ENCODE data around the gene DDX27.
A peak's percentile ranks its signal among the peaks of the same experiment; 100 is the strongest.

The DDX27 gene

DNA sequence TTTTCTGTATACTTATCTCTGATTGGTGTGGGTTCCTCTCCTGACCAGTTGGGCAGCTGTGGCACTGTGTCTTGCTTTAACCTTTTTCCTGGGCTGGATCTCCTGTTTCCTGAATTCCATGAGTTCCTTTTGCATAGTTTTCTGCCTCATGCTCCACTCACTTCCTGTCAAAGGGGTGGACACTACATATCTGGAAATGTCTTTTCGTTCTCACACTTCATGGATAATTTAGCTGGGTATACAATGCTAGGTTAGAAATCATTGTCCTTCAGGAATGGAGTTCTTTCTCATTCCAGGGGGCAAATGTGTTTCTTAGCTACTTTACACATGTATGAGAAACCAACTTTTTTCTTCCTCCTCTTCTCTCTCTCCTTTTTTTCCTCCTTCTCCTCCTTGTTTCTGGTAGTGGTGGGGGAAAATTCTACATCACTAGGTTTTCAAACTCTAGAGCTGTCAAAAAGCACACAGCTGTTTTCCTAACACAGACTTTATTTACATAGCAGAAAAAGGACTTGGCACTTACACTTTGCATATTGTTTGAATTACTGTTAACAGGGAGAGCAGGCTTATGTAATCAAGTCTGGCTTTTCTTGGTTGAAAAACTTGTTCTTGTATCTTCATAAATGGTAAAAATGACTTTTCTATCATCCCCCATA lies 9.0 kb upstream of the DDX27 start:
- no peak for DNase-seq

DNA sequence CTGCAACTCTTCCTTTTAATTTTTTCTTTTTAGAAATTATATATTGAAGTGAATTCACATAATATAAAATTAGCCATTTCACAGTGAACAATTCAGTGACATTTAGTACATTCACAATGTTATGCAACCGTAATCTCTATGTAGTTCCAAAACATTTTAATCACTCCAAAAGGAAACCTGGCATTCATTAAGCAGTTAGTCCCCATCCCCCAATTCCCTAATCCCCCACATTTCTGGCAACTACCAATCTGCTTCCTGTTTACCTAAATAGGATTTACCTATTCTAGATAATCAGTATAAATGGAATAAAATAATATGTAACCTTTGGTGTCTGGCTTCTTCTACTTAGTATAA lies 8.5 kb upstream of the DDX27 start:
- DNase-seq, result no peak

DNA sequence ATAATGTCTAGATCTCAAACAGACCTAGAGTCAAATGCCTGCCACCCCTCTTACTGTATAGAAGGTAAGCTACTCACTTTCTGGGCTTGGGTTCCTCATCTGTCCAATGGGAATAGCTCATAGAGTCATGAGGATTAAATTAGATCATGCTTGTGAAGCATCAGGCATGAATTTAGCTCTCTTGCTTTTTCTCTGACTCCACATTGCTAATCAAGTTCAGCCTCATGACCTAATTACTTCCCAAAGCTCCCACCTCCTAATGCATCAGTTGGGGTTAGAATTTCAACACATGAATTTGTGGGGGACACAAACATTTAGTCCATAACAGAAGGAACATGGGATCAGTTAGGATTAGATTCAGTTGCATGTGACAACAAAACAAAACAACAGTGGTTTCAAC lies 4.6 kb upstream of the DDX27 start:
- no peak for DNase-seq

DNA sequence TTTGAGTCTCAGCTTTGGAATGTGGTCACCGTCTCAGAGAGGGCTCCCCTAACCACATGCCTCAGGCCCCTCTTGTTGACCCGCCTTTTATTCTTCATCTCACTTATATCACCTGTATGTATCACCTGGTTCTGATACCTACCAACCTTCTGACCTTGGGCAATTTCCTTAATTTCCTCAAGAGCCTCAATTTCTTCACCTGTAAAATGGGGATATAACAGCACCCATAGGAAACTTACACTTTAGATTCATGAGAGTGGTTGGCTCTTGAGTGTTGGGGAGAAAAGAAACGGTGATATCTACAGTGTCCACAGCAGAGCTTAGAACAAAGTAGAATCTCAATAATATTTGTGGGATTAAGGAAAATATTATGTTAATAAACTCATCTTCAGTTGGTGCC lies 4.0 kb upstream of the DDX27 start:
- DNase-seq, result no peak

DNA sequence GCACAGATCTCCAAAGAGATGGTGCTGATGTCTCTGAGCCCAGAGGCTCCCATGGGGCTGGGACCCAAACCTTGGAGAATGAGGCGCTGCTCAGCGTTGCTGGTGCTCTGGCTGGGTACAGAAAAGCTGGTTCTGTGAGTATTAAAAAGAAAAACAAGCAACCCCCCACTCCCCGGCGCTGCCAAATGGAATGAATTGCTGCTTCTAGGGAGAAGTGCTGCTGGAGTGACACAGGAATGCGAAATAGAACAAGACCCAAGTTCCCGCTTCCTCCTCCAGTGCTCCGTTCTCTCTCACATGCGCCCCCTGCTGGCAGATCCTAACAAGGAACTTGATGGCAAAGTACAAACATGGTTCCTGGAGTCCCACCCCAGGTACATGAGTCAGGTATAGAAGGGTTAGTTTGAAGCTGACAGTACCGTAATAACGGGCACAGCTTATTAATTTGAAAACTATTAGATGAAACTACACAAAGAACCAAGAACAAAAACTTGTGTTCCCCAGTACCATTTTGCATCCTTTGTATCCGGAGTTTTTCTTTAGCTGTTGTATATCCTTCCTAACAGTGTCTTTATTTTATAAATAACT lies 2.1 kb upstream of the DDX27 start:
- DNase-seq, result peak; percentile 87

DNA sequence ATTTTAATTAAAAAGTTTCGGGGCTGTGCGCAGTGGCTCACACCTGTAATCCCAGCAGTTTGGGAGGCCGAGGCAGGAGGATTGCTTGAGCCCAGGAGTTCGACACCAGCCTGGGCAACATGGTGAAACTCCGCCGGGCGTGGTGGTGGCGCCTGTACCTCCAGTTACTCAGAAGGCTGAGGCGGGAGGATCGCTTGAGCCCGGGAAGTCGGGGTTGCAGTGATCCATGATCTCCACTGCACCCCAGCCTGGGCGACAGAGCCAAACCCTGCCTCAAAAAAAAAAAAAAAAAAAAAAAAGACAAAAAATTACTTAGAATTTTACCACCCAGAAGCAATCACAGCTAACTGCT lies 501 bp upstream of the DDX27 start:
- peak; percentile 31 for DNase-seq

DNA sequence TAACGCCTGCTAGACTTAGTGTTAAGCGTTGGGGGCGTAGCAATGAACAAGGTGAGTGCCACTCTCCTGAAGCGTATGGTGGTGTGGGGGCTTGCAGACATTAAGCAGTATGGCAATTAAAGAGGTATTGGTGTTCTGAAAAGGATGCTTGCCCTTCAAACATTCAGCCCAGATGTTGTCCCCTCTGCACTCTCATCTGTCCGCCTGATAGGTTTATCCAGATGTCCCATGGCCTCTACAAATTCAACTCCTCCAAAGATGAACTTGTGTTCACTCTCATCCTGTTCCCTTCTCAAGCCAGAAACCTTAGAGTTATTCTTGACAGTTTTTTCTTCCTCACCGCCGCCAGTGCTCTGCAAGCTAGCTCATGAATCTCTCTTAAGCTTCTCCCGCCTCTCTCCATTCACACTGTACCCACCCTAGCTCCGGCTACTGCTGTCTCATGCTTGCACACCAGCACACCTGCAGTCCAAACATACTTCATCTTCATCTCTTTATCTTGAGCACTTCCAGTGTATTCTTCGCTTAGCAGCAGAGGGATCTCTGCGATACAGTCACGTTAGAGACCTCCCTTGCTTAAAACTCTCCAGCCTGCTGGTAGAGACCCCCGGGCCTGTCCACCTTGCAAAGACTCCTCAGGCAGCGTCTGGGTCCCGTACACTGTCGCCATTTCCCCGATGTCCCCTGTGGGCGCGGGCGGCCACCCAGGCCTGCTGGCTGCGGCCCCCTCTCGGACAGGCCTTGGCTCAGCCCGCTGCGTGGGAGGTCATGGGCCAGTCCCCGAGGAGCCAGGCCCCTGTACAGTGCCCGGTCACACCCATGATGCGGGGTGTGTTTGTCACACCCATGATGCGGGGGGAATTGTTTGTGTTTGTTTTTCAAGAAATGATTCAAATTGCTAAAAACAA lies 962 bp downstream of the DDX27 start:
- DNase-seq, result no peak

DNA sequence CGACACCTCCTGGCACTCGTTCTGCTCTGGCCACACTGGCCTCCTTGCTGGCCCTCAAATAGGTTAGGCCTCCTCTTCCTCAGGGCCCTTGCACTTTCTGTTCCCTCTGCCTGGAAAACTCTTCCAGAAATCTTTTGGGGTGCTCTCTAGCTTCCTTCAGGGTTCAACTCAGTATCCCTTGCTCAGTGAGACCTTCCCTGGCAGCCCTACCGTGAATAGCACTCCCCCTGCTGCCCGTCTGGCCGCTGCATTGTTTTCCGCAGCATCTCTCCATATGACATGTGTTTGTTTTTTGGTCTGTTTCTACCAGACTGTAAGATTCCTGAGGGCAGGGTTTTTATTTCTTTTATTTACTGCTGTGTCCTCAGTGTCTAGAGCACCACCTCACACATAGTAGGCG lies 6.7 kb downstream of the DDX27 start:
- no peak for DNase-seq

DNA sequence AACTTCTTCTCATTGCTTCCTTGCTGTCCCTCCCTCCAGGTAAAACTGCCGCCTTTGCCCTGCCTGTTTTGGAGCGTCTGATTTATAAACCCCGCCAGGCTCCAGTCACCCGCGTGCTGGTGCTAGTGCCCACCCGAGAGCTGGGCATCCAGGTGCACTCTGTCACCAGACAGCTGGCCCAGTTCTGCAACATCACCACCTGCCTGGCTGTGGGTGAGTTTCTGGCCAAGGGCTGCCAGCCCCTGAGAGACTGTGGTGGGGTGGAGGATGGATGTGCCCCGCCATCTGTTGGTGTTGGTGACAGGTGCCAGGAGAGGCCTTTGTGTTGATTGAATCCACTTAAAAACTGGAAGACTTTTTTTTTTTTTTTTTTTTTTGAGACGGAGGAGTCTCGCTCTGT lies 9.5 kb downstream of the DDX27 start:
- no peak for DNase-seq

DNA sequence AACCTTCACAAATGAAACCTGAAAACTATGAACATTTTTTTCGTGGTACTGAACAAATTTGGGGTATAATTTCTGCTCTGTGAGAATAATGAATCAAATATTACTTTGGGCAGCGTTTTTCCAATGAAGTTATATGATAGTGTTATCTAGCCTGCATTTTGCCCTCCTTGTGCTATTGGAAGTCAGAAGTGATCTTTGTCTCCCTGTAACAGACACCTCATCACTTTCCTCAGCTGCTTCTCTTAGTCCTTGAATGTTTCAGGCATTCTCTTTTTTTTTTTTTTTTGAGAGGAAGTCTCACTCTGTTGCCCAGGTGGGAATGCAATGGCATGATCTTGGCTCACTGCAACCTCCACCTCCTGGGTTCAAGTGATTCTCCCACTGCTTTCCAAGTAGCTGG lies 10.2 kb downstream of the DDX27 start:
- no peak for DNase-seq

DNA sequence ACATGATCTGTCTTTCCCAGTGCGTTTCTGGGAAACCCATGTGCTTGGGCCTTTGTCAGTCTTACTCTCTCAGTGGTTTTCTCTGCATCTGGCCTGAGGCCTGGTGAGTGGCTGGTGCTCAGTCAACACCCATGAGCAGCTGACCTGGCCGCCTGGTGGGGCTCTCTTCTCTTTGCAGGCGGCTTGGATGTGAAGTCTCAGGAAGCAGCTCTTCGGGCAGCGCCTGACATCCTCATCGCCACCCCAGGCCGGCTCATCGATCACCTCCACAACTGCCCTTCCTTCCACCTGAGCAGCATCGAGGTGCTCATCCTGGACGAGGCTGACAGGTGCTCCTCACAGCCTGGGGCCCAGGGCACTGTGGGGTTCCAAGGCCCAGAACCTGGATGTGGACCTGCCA lies 10.8 kb downstream of the DDX27 start:
- DNase-seq, result peak; percentile 34

DNA sequence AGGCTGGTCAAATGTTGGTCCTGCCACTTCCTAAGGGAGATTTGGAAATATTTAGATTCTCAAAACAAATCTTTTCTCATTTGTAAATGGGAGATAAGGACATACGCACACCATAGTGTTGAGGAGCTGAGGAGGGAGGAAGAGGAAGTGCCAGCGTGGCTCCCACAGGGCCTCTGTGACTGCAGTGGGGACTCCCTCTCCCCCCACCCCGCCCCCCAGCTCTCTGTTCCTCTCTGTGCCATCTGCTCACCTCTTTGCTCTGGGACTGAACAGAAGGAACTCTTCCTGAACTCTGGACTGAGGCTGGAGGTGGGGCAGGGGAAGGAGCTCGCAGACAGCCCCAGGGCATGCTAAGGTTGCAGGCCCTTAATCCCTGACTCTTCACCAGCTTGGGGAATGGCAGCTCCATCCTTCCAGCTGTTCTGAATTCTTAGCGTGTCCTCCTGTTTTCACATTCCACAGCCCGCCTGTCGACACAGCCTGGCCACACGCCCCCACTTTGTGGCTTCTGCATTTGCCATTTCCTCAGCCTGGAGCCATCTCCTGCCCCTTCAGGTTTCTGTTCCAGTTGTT lies 11.4 kb downstream of the DDX27 start:
- peak; percentile 90 for DNase-seq

DNA sequence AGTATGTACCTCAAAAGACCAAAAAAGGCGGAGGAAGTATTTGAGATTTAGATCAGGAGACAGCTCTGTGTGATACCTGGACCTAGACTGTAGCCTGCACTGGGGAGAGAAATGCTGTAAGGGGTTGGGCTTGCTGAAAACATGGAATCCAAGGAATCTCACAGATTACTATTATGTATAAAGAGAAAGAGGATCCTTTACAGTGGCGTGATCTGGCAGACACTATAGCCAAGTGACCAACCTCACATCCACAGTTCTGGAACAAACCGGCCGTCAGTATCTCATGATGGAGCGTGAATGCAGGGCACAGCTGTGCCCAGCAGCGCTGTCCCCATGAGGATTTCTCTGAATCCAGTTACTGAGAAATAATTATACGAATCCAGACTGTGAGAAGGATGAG lies 12.3 kb downstream of the DDX27 start:
- no peak for DNase-seq

DNA sequence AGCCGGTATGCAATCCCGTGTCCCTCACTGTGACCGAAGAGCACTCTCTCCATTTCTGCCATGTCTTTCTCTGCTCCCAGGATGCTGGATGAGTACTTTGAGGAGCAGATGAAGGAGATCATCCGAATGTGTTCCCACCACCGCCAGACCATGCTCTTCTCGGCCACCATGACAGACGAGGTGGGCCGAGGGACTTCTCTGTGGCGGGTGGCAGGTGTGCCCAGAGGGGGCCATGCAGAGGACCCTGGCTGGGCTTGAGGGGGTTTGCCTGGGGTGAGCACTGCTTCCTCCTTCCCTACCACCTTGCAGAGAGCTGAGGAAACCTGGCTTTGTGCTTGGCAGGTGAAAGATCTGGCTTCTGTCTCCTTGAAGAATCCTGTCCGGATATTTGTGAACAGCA lies 14.0 kb downstream of the DDX27 start:
- no peak for DNase-seq

DNA sequence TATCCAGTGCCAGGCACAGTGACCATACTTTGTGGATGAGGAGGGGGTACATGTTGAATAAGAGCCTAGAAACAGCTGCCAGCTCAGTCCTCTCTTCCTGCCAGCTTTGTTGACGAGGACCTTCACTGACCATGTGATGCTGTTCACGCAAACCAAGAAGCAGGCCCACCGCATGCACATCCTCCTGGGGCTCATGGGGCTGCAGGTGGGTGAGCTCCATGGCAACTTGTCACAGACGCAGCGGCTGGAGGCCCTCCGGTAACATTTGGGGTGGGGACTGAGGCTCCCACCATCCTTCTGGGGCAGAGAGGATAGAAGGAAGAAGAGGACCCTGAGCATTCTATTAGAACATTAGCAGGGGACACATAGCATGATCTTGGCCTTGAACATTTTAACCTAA lies 15.6 kb downstream of the DDX27 start:
- DNase-seq, result no peak

DNA sequence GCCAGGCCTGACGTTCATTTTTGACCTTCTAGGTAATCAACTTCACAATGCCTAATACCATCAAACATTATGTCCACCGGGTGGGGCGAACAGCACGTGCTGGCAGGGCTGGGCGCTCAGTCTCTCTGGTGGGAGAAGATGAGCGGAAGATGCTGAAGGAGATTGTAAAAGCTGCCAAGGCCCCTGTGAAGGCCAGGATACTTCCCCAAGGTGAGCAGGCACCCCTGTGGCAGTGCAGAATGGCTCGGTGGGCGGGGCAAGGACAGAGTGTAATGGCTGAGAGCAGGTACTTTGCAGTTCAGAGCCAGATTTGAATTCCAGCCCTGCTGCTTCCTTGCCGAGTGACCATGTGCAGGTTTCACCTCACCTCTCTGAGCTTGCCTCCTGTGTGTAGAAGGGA lies 17.1 kb downstream of the DDX27 start:
- no peak for DNase-seq

DNA sequence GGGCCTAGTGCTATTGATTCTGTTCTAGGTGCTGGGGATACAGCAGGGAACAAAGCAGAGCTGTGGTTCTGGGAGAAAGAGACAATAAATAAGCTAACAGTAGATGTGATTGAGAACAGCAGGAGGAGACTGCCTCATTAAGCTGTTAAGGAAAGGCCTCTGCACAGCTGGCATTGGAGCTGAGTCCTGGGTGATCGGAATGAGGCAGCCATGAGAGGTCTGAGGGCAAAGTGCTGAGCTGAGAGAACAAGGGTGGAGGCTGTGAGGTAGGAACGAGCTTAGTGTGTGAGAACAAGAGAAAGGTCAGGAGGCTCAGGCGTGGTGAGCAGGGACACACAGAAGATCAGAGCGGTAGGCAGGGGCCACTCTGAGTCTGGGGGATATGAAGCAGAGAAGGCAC lies 18.3 kb downstream of the DDX27 start:
- no peak for DNase-seq

DNA sequence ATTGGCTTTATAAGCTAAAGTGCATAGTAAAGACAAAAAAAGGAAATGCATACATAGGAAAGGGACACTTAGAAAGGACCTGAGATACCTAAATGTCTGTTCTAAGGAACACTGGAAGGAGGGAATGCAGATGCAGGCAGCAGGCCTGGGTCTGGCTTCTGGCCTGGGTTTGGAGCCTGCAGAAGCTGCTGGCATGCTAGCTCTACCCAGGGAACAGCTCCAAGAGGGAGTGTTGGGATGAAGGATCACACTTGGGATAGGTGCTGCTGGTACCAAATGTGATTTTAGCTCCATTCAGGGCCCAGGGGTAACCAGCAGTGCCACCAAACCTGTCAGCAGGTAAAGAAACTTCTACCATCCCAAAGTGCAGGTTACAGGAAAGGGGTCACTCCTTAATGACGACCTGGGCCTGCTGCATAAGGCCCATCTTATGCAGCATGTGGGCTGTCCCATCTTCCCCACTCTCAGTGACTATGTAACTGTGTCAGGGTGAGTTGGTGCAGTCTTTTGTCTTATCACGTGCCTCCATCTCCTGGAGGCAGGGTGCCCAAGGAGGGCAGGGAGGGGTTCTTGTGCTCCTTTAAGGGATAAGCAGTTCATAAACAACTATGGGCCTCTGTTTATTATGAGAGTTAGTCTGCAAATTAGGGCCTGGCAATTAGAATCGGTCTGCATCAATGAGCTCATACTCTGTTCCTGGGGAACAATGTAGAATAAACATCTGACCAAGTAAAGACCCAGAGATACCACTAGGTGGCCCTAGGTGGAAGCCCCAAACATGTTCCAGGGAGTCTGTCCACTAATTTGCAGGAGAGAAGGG lies 26.9 kb downstream of the DDX27 start:
- DNase-seq, result peak; percentile 33

DNA sequence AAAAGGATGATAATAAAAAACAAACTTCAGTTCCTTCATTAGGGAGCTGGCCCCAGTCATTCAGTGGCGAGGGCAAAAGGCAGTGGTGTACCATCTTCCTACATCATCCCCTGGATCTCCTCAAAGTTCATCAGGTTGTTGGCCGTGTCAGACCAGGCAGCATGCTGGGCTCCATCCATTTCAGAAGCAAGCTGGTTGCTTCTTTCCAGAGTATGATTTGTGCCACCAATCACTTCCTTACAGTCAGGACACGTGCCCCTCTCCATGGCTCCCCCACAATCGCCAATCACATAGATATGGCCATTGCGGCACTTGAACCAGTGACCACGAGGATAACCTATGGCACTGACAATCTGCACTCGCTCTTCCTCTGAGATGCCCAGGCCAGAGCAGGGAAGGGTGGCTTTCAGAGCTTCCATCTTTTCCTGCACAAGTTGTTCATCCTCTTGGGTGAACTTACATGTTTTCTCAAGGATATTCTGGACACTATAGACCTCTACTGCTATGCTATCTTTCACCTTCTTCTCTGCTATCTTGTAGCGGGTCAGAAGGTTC lies 28.0 kb downstream of the DDX27 start:
- no peak for DNase-seq

DNA sequence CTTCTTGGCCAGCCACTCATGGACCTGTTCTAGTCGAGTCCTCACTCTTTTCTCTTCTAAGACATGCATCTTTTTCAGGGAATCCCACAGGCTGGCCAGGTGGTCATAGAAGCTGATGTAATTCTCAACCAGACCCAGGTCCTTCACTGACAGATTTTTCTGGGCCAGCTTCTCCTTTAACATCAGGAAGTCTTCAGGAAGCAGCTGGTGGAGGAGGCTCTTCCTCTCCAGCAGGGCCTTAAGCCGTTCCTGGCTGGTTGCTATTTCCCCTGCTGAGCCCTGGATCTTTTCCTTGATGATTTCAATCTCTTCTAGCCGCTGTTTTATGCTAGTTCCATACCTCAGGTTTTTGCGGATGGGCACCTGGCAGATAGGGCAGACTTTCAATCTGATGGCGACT lies 28.6 kb downstream of the DDX27 start:
- DNase-seq, result no peak

DNA sequence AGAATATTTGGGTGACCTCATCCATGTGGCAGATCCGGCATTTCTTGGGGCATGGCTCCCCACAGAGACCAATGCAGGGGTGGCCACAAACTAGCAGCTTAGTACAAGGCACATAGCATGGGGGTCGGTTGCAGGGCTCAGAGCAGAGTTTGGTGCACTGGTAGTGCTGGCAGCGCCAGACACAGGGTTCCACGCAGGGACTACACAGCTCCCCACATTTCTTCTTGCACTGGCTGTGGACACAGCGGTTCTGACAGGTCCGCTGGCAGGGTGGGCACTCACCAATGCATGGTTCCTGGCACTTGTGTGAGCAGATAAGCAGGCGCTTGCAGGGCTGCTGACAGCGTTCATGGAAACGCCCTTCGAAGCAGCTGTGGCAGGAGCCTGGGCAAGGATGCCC lies 29.1 kb downstream of the DDX27 start:
- DNase-seq, result no peak

DNA sequence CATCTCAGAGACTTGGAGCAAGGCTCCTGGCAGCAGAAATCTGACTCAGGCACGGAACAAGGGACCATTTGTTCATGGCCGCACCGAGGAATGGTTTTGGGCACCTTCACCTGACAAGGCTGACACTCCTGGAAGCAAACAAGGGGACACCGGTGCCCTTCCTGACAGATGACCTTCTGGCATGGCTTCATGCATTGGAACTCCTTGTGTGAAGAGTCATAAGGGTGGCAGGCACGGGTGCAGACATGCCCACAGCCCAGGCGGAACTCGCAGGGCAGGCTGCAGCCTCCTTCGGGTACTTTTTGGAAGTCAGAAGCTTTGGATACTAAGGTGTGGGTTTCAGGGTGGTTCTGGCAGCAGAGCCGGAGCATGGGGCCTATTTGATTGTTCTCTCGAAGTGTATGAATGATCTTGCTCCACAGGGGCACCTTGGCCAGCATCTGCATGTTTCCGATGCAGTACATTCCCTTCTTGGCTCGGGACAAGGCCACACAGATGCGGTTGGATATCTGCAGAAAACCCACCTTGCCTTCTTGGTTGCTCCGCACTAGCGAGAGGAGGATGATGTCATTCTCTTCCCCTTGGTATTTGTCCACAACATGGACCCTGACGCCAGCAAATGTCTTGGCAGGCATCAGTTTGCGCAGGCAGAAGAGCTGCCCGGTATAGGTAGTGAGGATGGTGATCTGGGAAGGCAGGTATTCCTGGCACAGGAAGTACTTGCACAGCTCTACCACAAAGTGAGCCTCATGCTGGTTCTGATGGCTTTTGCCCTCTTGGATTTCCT lies 29.9 kb downstream of the DDX27 start:
- no peak for DNase-seq

Data from MV-4-11 (cell line).